ENCODE results near the gene PIWIL1.

PIWIL1 gene

GRCh38 chr12:130372936-130373335 lies 35.2 kb downstream of the PIWIL1 start:
- no peak for DNase-seq (ENCODE audit: extremely low read depth in 1 of 2, low read depth in 1 of 2)

GRCh38 chr12:130374083-130374482 lies 36.4 kb downstream of the PIWIL1 start:
- DNase-seq (ENCODE audit: extremely low read depth in 1 of 2, low read depth in 1 of 2): no peak

- DNase-seq (ENCODE audit: extremely low read depth in 1 of 2, low read depth in 1 of 2): no peak
These were observed 37.9 kb downstream of the PIWIL1 start for GRCh38 chr12:130375296-130376287.

DNA sequence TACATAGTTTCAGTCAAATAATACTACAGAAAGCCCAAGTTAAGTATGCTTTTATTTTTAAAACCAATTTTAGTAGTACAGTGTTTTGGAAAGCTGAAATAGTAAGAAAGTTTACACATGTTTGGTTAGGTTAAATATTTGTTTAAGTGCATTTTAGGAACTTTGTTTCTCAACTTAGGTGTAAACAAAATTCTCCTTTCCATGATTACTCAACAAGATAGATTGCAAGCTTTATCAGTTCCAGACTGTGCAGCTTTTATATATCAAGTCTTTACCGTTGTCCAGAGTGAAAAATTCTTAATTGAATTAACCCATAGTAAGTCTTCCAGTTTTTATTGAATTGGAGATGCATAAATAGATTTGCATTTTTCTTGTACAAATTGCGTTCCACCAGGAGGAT lies 45.1 kb downstream of the PIWIL1 start:
- DNase-seq (ENCODE audit: extremely low read depth in 1 of 2, low read depth in 1 of 2): no peak

DNA sequence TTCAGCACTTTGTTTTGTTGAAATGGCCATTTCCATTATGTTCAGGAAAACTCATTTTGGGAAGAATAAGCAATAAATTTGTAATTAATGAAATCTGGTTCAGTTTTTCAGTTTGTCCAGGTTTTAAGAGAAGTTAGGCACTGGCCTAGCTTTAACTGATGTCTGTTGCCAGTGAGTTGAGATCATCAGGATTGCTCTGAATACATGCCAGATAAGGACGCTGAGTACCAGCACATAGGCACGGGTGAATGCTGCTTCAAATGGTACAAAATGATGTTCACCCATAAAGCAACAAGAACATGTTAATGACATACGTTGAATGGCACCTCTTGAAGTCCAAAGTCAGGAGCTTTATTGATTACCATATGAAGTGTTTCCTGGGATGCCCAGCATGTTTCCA lies 46.5 kb downstream of the PIWIL1 start:
- DNase-seq (ENCODE audit: extremely low read depth in 1 of 2, low read depth in 1 of 2): no peak

- DNase-seq (ENCODE audit: extremely low read depth in 1 of 2, low read depth in 1 of 2): no peak
These were observed 47.5 kb downstream of the PIWIL1 start for GRCh38 chr12:130385193-130385592.

DNA sequence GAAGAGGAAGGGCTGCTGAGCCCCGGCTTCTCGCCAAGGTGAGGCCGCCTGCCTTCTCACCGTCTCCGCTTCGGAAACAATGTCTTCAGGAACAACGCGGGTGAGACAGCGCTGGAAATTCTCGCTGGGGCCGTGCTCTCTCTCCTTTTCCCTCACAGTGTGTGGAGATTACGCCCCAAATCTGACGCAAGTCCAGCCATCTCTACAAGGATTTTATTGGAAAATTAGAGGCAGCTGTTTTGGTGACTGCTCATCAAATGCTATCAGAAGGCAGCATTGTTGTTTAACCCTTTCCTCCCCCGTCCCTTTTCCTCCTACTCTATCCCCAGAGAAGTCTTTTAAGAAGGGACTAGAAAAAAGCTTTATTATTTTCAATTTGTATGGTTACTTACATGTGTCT lies 53.5 kb downstream of the PIWIL1 start:
- no peak for DNase-seq (ENCODE audit: extremely low read depth in 1 of 2, low read depth in 1 of 2)

- no peak for DNase-seq (ENCODE audit: extremely low read depth in 1 of 2, low read depth in 1 of 2)
These were observed 57.2 kb downstream of the PIWIL1 start for GRCh38 chr12:130394906-130395305.

DNA sequence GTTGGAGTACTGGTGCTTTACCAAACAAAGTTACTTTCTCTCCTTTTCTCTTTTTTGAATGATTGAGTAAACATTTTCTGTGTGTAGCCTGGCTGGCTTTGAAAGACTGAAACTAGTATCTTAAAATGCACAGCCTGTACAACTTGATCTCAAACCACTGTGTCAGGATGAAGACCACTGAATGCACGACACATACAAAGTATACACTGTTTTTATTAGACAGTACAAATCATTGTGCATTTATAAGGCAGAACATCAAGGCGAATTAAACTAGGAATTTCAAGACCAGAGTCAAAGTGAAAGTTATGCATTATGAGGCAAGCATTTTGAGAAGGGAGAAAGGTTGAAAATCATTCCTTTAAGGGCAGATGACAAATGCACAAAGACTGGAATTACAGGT lies 59.0 kb downstream of the PIWIL1 start:
- no peak for DNase-seq (ENCODE audit: extremely low read depth in 1 of 2, low read depth in 1 of 2)

DNA sequence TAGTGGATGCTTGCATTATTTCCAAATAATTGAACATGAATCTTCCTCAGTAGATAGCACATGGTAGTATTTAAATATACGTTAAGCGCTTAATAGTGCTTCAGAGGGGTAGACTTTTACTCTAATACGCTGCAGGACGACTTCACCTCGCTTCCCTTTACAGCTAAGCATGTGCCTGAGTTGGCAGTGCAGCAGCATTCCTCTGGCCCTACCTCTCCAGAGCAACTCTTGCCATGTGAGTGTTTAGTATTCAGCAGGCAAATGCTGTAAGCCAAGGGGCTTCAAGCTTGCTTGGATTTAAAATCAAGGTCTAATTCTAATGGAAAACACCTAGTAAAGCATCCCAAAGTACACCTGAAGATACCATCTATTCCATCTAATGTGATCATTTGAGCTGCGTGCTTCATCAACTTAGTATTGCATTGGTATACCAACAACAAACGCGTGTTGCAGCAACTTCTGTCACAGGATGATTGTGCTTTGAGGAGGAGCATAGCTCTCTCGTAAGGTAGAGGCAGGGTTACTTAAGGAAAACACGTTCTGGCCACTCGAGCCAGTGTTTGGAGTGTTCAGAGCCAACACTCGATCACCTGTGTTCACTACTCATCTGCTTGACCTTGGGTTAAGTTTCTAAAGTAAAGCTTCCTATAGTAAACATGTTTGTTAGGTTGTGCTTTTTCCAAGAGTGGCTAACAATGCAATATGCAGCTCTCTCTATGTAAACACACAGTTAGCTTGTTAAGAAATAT lies 60.6 kb downstream of the PIWIL1 start:
- no peak for DNase-seq (ENCODE audit: extremely low read depth in 1 of 2, low read depth in 1 of 2)

DNA sequence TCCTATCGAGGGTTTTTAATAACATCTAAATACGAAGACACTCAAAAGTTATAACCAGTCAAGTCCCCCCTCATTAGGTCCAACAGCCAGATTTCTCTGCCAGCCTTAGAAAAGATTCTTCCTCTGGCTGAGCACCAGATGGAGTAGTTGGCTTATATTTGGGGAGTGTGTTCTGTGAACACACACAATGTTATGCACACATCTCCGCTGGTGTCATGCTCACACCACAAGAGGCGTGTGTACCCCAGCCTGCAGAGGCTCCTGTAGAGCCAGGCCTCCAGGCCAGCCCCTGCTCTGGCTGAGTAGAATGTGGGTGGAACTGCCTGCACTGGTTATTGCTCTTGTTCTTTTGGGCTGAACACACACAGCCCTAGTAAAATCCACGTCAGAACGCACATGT lies 64.0 kb downstream of the PIWIL1 start:
- DNase-seq (ENCODE audit: extremely low read depth in 1 of 2, low read depth in 1 of 2): no peak

GRCh38 chr12:130405332-130405731 lies 67.6 kb downstream of the PIWIL1 start:
- no peak for DNase-seq (ENCODE audit: extremely low read depth in 1 of 2, low read depth in 1 of 2)

GRCh38 chr12:130412384-130412783 lies 74.7 kb downstream of the PIWIL1 start:
- no peak for DNase-seq (ENCODE audit: extremely low read depth in 1 of 2, low read depth in 1 of 2)

GRCh38 chr12:130413909-130414308 lies 76.2 kb downstream of the PIWIL1 start:
- no peak for DNase-seq (ENCODE audit: extremely low read depth in 1 of 2, low read depth in 1 of 2)

DNA sequence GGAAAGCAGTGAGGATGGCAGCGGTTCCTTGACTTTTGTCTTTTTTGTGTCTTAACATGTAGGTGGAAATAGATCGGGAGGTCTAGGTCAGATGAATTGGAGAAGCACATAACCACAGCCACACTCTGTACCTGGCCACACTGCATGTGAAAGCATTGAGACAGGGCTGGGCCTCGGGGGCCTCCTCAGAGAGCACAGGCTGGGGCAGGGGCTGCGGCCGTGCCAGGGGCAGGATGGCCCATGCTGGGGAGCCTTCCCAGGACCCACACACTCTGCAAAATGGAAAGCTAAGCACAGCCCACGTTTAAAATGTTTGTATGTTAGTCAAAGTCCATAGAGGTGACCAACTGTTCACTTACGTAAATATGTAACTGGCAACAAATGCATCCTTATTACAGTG lies 76.7 kb downstream of the PIWIL1 start:
- no peak for DNase-seq (ENCODE audit: extremely low read depth in 1 of 2, low read depth in 1 of 2)

DNA sequence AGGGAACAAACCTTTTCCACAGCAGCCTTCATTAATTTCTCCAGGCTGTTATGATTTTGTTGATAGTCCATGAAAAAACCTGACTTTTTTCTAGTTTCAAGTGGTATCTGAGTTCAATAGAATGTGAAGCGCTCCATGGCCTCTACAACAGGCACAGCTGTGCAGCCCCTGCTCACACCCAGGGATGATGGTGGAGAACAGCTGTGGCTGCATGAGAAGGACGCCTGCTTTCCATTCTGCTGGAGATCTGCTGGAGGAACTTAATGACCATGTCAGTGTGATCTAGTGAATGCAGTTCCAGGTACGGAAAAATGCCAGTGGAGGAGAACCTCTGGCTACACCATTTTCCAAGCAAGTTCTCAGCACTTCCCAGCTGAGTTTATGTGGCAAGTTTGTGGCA lies 80.6 kb downstream of the PIWIL1 start:
- DNase-seq (ENCODE audit: extremely low read depth in 1 of 2, low read depth in 1 of 2): no peak

- no peak for DNase-seq (ENCODE audit: extremely low read depth in 1 of 2, low read depth in 1 of 2)
These were observed 81.4 kb downstream of the PIWIL1 start for GRCh38 chr12:130419116-130419515.

DNA sequence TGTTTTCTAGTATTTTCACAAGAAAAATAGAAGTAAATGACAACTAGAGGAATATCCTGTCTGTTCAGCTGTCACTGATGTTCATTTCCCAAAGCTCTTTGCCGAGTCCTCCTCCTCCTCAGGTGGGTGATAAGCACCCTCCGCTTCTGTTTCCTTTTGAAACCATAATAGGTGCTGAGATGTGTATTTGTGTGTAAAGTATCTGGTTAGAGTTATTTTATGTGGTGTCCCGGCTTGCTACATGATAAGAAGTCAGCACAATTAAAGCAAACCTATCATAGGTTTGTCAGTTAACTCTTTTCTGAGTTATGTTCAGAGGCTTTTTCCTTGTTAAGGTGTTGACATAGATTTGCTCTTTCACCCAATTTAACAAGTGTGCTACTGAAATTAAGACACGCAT lies 82.4 kb downstream of the PIWIL1 start:
- no peak for DNase-seq (ENCODE audit: extremely low read depth in 1 of 2, low read depth in 1 of 2)

DNA sequence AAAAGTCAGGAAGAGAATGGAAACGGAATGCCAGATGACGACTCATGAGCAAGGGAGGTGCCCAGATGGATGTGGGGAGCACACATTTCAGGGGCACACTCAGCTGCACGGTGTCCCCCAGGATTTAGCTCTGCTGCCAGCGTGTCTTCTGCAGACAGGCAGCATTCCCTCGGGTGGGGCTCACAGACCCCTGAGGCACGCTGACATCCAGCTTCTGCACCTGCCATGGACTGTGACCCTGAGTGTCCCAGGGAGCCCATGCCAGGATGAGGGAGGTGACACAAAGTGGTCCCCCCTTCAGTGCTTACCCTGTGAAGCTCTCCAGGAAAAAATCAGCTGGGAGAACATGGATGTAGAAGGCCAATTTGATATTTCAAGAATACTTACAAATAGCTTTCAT lies 84.2 kb downstream of the PIWIL1 start:
- no peak for DNase-seq (ENCODE audit: extremely low read depth in 1 of 2, low read depth in 1 of 2)
